NCI-H1092 (cell line): ENCODE measurements around the gene DARS2.
"Not testable (repeated sequence)": the region's sequence is repeated elsewhere in the genome, so short reads cannot be mapped to it uniquely, and the experiment has no call there.

Experiments
- DNase-seq: peaks from one replicate; lab custom pipeline; 2025; lab: John Stamatoyannopoulos, UW

Gene DARS2

GRCh38 chr1:173824315-173825081 lies at the start of gene DARS2, which contains the start of gene CENPL:
Gene DARS2, plus strand, starts transcription at chr1:173824673. Its CDS starts 557 bp downstream, at chr1:173825230.
Gene CENPL, minus strand, starts transcription at chr1:173824883. Its CDS starts 13,584 bp downstream, at chr1:173811299.
- DNase-seq = peak; percentile 99

GRCh38 chr1:173775578-173776226 lies 48.8 kb upstream of the DARS2 start:
- DNase-seq = no peak

- DNase-seq = no peak
These were observed 44.5 kb upstream of the DARS2 start for GRCh38 chr1:173779936-173780335.

GRCh38 chr1:173784997-173785396 lies 39.5 kb upstream of the DARS2 start:
- DNase-seq = no peak

DNA sequence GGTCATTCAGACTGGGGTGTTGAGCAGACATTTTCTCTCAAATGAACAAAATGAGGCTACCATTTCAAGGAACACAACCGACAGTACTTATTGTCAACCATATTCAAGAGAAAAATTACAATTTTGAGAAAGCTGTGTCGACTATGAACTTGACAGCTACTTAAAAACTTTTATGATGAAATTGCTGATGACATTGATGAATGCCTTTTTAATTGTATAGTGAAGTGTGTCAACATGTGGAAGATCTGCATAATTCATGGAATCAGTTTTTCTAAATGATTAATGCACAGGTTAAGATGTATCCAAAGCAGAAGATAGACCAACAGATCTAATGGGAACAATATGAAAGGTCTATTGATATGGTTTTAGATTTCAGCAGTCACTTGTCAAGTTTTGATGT lies 34.6 kb upstream of the DARS2 start:
- no peak for DNase-seq

- DNase-seq = no peak
These were observed 26.4 kb upstream of the DARS2 start for GRCh38 chr1:173798078-173798477.

DNA sequence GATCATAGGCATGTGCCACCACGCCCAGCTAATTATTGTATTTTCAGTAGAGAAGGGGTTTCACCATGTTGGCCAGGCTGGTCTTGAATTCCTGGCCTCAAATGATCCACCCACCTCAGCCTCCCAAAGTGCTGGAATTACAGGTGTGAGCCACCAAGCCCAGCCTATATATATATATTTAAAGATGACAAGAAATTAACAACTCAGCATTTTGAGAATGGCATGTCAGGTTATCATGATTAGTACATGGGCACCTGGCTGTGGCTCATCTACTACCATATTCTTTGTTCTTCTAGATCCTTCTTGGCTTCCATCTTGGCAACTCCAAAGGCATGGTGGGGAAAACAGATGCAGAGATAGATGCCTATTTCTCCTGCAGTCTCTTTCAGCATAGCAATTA lies 24.5 kb upstream of the DARS2 start:
- DNase-seq = not testable (repeated sequence)

DNA sequence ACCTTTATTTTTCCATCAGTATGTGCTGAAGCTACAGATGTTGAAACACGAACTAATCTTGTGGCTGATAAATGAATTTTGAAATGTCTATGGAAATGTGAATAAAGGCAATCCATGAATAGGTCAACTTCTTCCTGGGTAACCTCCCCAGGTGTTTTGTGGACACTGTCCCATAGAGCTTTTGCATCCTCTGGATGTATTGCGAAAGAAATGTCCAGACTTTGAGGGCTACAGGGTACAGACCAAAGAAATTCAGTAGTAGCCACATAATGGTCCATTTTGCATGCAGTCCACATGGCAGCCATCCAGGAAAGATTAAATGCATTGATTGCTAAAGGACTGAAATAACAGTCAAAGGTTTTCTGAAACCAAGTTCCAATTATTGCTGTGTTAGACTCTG lies 21.5 kb upstream of the DARS2 start:
- no peak for DNase-seq

GRCh38 chr1:173813654-173814053 lies 10.8 kb upstream of the DARS2 start:
- DNase-seq = not testable (repeated sequence)

- DNase-seq = no peak
These were observed 6.0 kb upstream of the DARS2 start for GRCh38 chr1:173818459-173818858.

DNA sequence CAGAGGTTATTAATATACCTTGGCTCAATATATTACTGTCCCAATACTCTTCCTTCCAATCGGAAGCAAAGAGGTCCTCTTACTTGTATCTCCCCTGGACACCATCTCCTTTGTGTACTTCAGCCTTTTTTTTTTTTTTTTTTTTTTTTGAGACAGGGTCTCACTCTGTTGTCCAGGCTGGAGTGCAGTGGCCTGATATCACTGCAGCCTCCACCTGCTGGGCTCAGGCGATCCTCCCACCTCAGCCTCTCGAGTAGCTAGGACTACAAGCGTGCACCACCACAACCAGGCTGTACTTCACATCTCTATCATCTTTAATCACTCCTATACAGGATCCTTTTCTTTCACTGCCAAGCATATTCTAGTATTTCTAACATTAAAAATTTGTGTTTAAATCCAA lies 2.8 kb upstream of the DARS2 start:
- DNase-seq = no peak

- no peak for DNase-seq
These were observed 625 bp upstream of the DARS2 start for GRCh38 chr1:173823781-173824314.

DNA sequence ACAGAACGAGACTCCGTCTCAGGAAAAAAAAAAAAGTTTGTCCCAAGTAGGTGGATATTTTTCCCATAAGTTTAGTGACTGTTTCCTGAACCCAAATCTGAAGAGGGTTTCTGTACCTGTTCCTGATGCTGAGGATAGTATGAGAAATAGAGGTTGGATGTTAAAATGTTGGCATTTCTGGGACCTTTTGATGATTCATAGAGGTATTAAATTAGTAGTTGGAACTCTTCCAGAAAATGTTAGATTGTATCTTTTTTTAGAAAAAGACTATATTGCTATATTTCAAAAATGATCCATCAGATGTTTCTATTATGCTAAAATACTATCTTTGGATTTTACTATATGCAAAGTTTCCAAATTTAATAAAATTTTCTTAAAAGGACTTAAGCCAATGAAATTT lies 3.1 kb downstream of the DARS2 start:
- no peak for DNase-seq

GRCh38 chr1:173832748-173833147 lies 8.3 kb downstream of the DARS2 start:
- DNase-seq = no peak

DNA sequence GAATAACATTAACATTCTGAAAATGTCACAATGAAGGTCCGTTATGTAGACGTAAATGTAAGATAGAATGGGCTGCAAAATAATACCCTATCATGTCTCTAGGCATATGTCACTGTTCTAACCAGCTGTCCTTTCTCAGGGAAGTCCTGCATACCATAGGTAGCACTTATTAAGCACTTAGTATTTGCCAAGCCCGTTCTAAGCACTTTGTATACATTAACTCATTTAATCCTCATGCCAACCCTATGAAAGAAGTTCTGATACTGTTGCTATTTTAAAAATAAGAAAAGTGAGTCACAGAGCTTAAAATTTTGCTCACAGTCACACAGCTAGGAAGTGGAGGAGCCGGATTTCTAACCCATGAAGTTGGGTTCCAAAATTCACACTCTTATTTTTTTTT lies 27.6 kb downstream of the DARS2 start:
- DNase-seq = no peak

GRCh38 chr1:173853074-173853473 lies 28.6 kb downstream of the DARS2 start:
- DNase-seq = no peak

- DNase-seq = no peak
These were observed 31.5 kb downstream of the DARS2 start for GRCh38 chr1:173856014-173856413.

DNA sequence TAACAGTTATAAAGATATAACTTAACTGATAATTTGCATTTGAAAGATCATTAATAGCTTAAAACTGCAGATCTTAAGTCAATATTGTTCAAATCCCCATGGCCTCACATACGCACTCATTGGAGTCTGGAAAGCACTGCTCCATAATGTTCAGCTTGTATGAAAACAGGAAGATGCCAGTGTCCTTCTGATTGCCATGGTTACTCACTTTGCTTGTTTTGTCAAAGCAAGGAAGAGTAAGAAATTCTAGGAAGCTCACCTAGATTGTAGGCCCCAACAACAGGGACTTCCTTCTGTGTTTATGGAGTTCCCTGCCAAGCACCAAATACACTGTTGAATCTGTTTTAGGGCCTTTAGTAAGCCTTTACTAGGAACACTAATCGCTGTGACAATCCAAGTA lies 32.4 kb downstream of the DARS2 start:
- DNase-seq = no peak

DNA sequence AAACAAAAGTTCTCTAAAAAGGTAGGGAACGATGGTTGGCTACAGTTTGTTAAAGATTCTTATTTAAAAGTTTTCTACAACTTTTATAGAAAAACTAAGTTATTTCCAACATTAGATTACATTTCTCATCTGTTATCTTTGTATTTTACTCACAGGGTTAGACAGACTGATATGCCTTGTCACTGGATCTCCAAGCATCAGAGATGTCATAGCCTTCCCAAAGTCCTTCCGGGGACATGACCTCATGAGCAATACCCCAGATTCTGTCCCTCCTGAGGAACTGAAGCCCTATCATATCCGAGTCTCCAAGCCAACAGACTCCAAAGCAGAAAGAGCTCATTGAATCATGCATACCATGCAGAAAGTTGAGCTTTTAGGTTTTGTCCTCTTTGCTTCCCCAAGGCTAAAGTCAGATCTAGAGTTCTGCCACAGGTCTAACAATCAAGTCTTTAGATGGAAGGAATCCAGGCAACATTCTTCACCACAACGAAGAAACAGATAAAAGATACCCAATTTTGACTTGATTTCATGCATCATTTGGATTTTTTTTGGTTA lies 33.0 kb downstream of the DARS2 start:
- no peak for DNase-seq

DNA sequence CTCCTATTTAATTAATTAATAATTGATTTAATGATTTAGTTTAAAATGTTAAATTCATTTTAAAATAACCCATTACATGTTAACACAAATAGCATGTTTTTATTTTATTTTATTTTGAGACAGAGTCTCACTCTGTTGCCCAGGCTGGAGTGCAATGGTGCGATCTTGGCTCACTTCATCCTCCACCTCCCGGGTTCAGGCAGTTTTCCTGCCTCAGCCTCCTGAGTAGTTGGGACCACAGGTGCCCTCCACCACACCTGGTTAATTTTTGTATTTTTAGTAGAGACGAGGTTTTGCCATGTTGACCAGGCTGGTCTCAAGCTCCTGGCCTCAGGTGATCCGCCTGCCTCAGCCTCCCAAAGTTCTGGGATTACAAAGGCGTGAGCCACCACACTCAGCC lies 35.1 kb downstream of the DARS2 start:
- DNase-seq = not testable (repeated sequence)

- no peak for DNase-seq
These were observed 35.6 kb downstream of the DARS2 start for GRCh38 chr1:173860065-173860464.

DNA sequence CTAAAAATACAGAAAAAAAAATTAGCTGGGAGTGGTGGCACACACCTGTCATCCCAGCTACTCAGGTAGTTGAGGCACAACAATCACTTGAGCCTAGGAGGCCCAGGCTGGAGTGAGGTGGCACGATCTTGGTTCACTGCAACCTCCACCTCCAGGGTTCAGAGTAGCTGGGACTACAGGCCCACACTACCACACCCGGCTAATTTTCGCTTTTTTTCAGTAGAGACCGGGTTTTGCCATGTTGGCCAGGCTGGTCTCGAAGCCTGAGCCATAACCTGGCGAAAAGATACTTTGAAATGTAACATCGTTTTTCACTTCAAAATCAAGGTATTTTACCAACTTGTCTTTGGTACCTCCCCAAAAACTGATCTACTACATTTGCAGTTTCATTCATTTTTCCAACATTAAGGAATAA lies 37.3 kb downstream of the DARS2 start:
- no peak for DNase-seq
